ENCODE results near the gene AARS2. TPM values are rescaled to one million over a fixed set of nuclear protein-coding genes. Genes with fewer than 3 reads are reported as not detected.

Gene AARS2
- total and polyA plus RNA-seq, 9 donors = 3.0 to 15.5 (median 14.0) TPM

- H3K36me3 ChIP-seq = no peaks in the 10 kb centered on the region
- H3K9me3 ChIP-seq = no peaks in the 10 kb centered on the region
- no peak overlapping the region for H3K4me3 ChIP-seq
- H3K27ac ChIP-seq = no peak overlapping the region
- DNase-seq = no peak
- intact Hi-C loops (cut with DNase I) = loop anchor here in 1 of 4 donors (5.0 kb wide), 1 partner anchor 739 kb away; no protein-coding TSS in a partner anchor
- H3K4me1 ChIP-seq (ENCODE audit: insufficient read depth) = no peaks in the 10 kb centered on the region
- no peaks in the 10 kb centered on the region for H3K27me3 ChIP-seq
- 88 to 93% (median 89%) methylated on average over 9 to 12 of the region's 12 CpGs for WGBS, 3 donors
- TF ChIP-seq POLR2A (IDR thresholded peaks at IDR 0.05) = no peak
- no peak for TF ChIP-seq EP300 (IDR thresholded peaks at IDR 0.05)
- TF ChIP-seq, protein P1, sequence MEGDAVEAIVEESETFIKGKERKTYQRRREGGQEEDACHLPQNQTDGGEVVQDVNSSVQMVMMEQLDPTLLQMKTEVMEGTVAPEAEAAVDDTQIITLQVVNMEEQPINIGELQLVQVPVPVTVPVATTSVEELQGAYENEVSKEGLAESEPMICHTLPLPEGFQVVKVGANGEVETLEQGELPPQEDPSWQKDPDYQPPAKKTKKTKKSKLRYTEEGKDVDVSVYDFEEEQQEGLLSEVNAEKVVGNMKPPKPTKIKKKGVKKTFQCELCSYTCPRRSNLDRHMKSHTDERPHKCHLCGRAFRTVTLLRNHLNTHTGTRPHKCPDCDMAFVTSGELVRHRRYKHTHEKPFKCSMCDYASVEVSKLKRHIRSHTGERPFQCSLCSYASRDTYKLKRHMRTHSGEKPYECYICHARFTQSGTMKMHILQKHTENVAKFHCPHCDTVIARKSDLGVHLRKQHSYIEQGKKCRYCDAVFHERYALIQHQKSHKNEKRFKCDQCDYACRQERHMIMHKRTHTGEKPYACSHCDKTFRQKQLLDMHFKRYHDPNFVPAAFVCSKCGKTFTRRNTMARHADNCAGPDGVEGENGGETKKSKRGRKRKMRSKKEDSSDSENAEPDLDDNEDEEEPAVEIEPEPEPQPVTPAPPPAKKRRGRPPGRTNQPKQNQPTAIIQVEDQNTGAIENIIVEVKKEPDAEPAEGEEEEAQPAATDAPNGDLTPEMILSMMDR (IDR thresholded peaks at IDR 0.05) = no peak
Measured at GRCh38 chr6:44286285-44286565, 26.9 kb downstream of the AARS2 start.

- DNase-seq = no peak
- intact Hi-C loops (cut with DNase I) = loop anchor here in 1 of 4 donors (5.0 kb wide), 1 partner anchor 738 kb away; no protein-coding TSS in a partner anchor
- Histone ChIP-seq H3K4me3 (no peak overlapping the region), H3K36me3 (no peaks in the 10 kb centered on the region), H3K4me1 (ENCODE audit: insufficient read depth) (no peaks in the 10 kb centered on the region), H3K9me3 (no peaks in the 10 kb centered on the region), H3K27me3 (no peaks in the 10 kb centered on the region), H3K27ac (no peak overlapping the region)
- TF ChIP-seq POLR2A (IDR thresholded peaks at IDR 0.05) = no peak
- no peak for TF ChIP-seq EP300 (IDR thresholded peaks at IDR 0.05)
- TF ChIP-seq, protein P1 (IDR thresholded peaks at IDR 0.05) = no peak
- WGBS, 3 donors = 71 to 75% (median 72%) methylated on average over 22 to 25 of the region's 25 CpGs
Measured at GRCh38 chr6:44285552-44286284, 27.4 kb downstream of the AARS2 start.

DNA sequence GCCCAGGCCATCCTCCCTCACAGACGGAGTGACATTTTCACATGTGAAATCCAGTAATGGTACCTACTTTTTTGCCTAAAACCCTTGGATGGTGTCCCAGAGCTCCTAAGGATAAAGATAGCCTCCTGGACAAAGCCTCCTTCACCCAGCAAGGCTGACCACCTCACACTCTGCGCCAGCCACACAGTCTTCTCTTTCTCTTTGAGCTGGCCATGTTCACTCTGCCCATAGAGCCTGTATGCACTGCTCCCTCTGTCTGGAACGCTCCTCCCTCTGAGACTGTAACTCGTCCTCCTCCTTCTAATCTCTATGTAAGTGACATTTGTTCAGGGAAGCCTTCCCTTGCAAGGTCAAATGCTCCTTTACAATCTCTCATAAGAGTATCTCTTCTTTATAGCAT lies 28.3 kb downstream of the AARS2 start:
- Histone ChIP-seq H3K27me3 (no peaks in the 10 kb centered on the region), H3K36me3 (no peaks in the 10 kb centered on the region), H3K4me3 (no peak overlapping the region), H3K9me3 (no peaks in the 10 kb centered on the region), H3K4me1 (ENCODE audit: insufficient read depth) (no peaks in the 10 kb centered on the region), H3K27ac (no peak overlapping the region)
- 56 to 68% (median 60%) methylated on average over 4 of the region's 4 CpGs for WGBS, 3 donors
- TF ChIP-seq EP300 (IDR thresholded peaks at IDR 0.05) = no peak
- TF ChIP-seq POLR2A (IDR thresholded peaks at IDR 0.05) = no peak
- TF ChIP-seq, protein P1 (IDR thresholded peaks at IDR 0.05) = no peak
- intact Hi-C loops (cut with DNase I) = loop anchor here in 1 of 4 donors (5.0 kb wide), 1 partner anchor 738 kb away; no protein-coding TSS in a partner anchor
- DNase-seq = no peak

DNA sequence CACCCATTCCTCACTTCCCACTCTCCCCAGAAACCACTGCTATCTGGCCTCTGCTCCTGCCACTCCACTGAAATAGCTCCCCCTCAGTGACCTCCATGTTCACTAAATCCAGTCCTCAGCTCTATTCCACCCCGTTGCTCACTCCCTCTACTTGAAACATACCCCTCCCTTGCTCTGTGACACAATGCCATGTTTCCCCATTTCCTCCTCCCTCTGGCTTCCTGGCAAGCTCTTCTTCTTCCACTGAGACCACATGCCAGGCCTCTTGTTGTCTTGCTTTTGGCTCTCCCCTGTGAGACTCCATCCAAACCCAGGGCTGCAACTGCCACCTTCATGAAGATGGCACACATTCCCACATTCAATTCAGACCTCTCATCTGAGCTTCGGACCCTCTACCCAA lies 29.0 kb downstream of the AARS2 start:
- intact Hi-C loops (cut with DNase I) = no loop called here
- no peaks in the 10 kb centered on the region for H3K4me1 ChIP-seq (ENCODE audit: insufficient read depth)
- H3K4me3 ChIP-seq = no peak overlapping the region
- no peaks in the 10 kb centered on the region for H3K36me3 ChIP-seq
- no peaks in the 10 kb centered on the region for H3K9me3 ChIP-seq
- 51 to 59% (median 58%) methylated on average over 2 of the region's 2 CpGs for WGBS, 3 donors
- TF ChIP-seq, protein P1 (IDR thresholded peaks at IDR 0.05) = no peak
- TF ChIP-seq POLR2A (IDR thresholded peaks at IDR 0.05) (no peak), EP300 (IDR thresholded peaks at IDR 0.05) (no peak)
- H3K27me3 ChIP-seq = no peaks in the 10 kb centered on the region
- no peak for DNase-seq
- no peak overlapping the region for H3K27ac ChIP-seq
